Keratinocyte (primary cell): ENCODE results near the gene N4BP2. TPM values are rescaled to one million over a fixed set of nuclear protein-coding genes. Genes with fewer than 3 reads are reported as not detected.

Source experiments
- DNase-seq: peaks from one replicate; pipeline ENCODE4 v3.0.0-alpha.2; 2011; ENCODE audit warnings: low read depth, missing footprints, low spot score
- FAIRE-seq: peaks from 2 replicates; lab custom pipeline; 2011; peaks lifted over from hg19 to GRCh38; lab: Jason Lieb, UNC
- H2AFZ ChIP-seq: 2 replicates; pipeline ENCODE4 v1.6.0; 2012; ENCODE audit warnings: low read length, control low read depth, inconsistent platforms; ENCODE audit not compliant: control insufficient read depth
- H3K27ac ChIP-seq: 2 replicates; pipeline ENCODE4 v1.5.1; 2011; ENCODE audit warnings: low read length; ENCODE audit not compliant: control insufficient read depth, insufficient read depth
- H3K27me3 ChIP-seq: 3 replicates; pipeline ENCODE4 v1.6.0; 2011; ENCODE audit warnings: low read length; ENCODE audit not compliant: control insufficient read depth, insufficient read depth; ENCODE audit errors: extremely low read depth
- H3K36me3 ChIP-seq, 2 experiments: 2 replicates in 1 of 2; 3 replicates in 1 of 2; pipeline ENCODE4 v1.5.1; 2011; ENCODE audit warnings: low read length in 2 of 2, mild to moderate bottlenecking in 1 of 2; ENCODE audit not compliant: control insufficient read depth in 2 of 2, insufficient read depth in 2 of 2; ENCODE audit errors: extremely low read depth in 1 of 2
- H3K4me1 ChIP-seq: 3 replicates; pipeline ENCODE4 v1.5.1; 2011; ENCODE audit warnings: low read length; ENCODE audit not compliant: control insufficient read depth, insufficient read depth; ENCODE audit errors: extremely low read depth
- H3K4me2 ChIP-seq: 3 replicates; pipeline ENCODE4 v1.6.0; 2011; ENCODE audit warnings: low read depth, low read length; ENCODE audit not compliant: control insufficient read depth, insufficient read depth; ENCODE audit errors: extremely low read depth
- H3K4me3 ChIP-seq, 3 experiments: fragments of 200-600 bp in 1 of 3; sonication (generic) in 1 of 3; 2 replicates in 2 of 3; 3 replicates in 1 of 3; pipeline ENCODE4 v1.5.1; 2011 to 2016; ENCODE audit warnings: low read length in 3 of 3, mild to moderate bottlenecking in 3 of 3, control low read depth in 2 of 3, inconsistent platforms in 1 of 3, low read depth in 1 of 3, mixed read lengths in 1 of 3, mixed run types in 1 of 3, moderate library complexity in 1 of 3; ENCODE audit not compliant: control insufficient read depth in 2 of 3, insufficient read depth in 2 of 3; ENCODE audit errors: extremely low read depth in 1 of 3
- H3K79me2 ChIP-seq: 2 replicates; pipeline ENCODE4 v1.6.0; 2012; ENCODE audit warnings: low read length; ENCODE audit not compliant: control insufficient read depth, insufficient read depth
- H3K9ac ChIP-seq: 3 replicates; pipeline ENCODE4 v1.6.0; 2011; ENCODE audit warnings: low read length; ENCODE audit not compliant: control insufficient read depth, insufficient read depth; ENCODE audit errors: extremely low read depth
- H3K9me1 ChIP-seq: 3 replicates; pipeline ENCODE4 v1.6.0; 2011; ENCODE audit warnings: low read length; ENCODE audit not compliant: control insufficient read depth, insufficient read depth; ENCODE audit errors: extremely low read depth
- H3K9me3 ChIP-seq: 2 replicates; pipeline ENCODE4 v1.5.1; 2012; ENCODE audit warnings: low read depth, low read length; ENCODE audit not compliant: control insufficient read depth
- H4K20me1 ChIP-seq: 3 replicates; pipeline ENCODE4 v1.6.0; 2011; ENCODE audit warnings: low read length; ENCODE audit not compliant: control insufficient read depth, insufficient read depth; ENCODE audit errors: extremely low read depth
- EZH2 ChIP-seq: IDR thresholded peaks from one replicate; pipeline ENCODE4 v1.6.1; 2012; ENCODE audit warnings: inconsistent platforms, mild to moderate bottlenecking, low read length, moderate library complexity
- dilution Hi-C: fragments of 300-500 bp; cut with MboI; formaldehyde crosslinking; loops from one replicate; pipeline ENCODE4 v1.7.0; 2020; ENCODE audit warnings: low sequenced_read_pairs; ENCODE audit not compliant: extremely low pct_ligation_motif_present
- polyA plus RNA-seq, 5 experiments: library from polyadenylated mRNA; depleted of rRNA in 3 of 5; stranded (reverse) in 3 of 5; stranded (forward) in 1 of 5; unstranded in 1 of 5; fragments of >200 nt; gene quantifications; 1 replicate in 1 of 5; 2 replicates in 3 of 5; 3 replicates in 1 of 5; pipeline versions ENCODE4 v1.2.1 to v1.2.3, GENCODE V29; 2011 to 2012; ENCODE audit warnings: missing spikeins in 2 of 5, low read depth in 1 of 5, low replicate concordance in 1 of 5
- TF ChIP-seq, protein P1 (sequence below), 3 experiments: IDR thresholded peaks in 1 of 3; conservative IDR thresholded peaks in 1 of 3; optimal IDR thresholded peaks in 1 of 3; 2 replicates in 2 of 3; 3 replicates in 1 of 3; pipeline versions ENCODE3 to v1.5.1; 2011; ENCODE audit warnings: low read length in 3 of 3, mild to moderate bottlenecking in 3 of 3, moderate library complexity in 2 of 3, control low read depth in 1 of 3, inconsistent platforms in 1 of 3; ENCODE audit not compliant: insufficient read depth in 2 of 3; ENCODE audit errors: extremely low read depth in 1 of 3

N4BP2 gene
- polyA plus RNA-seq, 1 donor (not counting 4 experiments of a cell fraction or from before 2014, with no cell fraction given): 2.7 TPM

DNA sequence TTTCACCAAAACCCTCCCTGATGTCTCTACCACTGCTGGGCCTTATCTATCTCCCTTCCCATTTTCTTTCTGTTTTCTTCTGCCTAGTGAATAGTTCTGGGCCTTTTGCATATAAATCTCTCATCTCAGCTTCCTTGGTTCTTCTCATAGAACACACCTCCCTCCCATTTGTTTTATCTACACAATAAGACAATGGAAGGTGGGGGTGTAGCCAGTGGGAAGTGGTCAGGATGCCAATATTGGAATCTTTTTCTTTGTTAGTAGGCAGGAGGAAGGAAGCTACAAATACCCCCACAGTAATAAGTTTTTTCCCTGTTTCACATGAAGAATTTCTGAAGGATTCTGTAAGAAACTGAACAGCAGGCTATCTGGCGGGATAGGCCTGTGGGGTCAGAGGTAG is 109.3 kb downstream of the N4BP2 start:
- H3K9me1 ChIP-seq: no peaks in the 10 kb centered on the region
- DNase-seq (no peak), FAIRE-seq (no peak)
- no peak overlapping the region for H3K4me2 ChIP-seq
- H4K20me1 ChIP-seq: no peaks in the 10 kb centered on the region
- no peak overlapping the region for H2AFZ ChIP-seq
- H3K36me3 ChIP-seq: no peaks in the 10 kb centered on the region
- no peaks in the 10 kb centered on the region for H3K9me3 ChIP-seq
- TF ChIP-seq EZH2: no peak
- TF ChIP-seq, protein P1, sequence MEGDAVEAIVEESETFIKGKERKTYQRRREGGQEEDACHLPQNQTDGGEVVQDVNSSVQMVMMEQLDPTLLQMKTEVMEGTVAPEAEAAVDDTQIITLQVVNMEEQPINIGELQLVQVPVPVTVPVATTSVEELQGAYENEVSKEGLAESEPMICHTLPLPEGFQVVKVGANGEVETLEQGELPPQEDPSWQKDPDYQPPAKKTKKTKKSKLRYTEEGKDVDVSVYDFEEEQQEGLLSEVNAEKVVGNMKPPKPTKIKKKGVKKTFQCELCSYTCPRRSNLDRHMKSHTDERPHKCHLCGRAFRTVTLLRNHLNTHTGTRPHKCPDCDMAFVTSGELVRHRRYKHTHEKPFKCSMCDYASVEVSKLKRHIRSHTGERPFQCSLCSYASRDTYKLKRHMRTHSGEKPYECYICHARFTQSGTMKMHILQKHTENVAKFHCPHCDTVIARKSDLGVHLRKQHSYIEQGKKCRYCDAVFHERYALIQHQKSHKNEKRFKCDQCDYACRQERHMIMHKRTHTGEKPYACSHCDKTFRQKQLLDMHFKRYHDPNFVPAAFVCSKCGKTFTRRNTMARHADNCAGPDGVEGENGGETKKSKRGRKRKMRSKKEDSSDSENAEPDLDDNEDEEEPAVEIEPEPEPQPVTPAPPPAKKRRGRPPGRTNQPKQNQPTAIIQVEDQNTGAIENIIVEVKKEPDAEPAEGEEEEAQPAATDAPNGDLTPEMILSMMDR (optimal IDR thresholded peaks at IDR 0.05 in 1 of 3, IDR thresholded peaks at IDR 0.05 in 1 of 3, conservative IDR thresholded peaks at IDR 0.05 in 1 of 3; ENCODE audit: extremely low read depth in 1 of 3, insufficient read depth in 2 of 3, low read length in 3 of 3): no peak
- H3K79me2 ChIP-seq: no peaks in the 10 kb centered on the region
- H3K27me3 ChIP-seq: no peaks in the 10 kb centered on the region
- H3K4me3 ChIP-seq: no peak overlapping the region
- no peak overlapping the region for H3K27ac ChIP-seq
- dilution Hi-C loops: no loop called here
- no peak overlapping the region for H3K9ac ChIP-seq
- no peaks in the 10 kb centered on the region for H3K4me1 ChIP-seq

DNA sequence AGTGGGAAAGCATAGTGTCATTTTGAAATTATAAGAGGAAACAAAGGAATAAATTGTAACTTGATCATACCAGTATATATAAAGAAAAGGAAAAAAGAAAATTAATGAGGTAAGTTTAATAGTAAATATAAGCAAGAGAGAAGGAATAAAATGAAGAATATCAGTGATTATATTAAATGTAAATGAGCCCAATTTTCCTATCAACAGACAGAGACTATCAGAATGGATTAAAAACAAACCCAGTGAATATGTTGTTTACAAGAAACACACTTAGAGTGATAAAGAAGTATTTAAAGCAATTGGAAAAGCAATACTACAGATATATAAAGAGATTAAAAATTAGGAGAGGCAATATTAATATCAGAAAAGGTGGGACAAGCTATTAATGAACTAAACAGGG is 111.4 kb downstream of the N4BP2 start:
- FAIRE-seq (no peak), DNase-seq (no peak)
- Histone ChIP-seq H3K9me1 (no peaks in the 10 kb centered on the region), H3K4me1 (no peaks in the 10 kb centered on the region), H3K27me3 (no peaks in the 10 kb centered on the region), H4K20me1 (no peaks in the 10 kb centered on the region), H3K79me2 (no peaks in the 10 kb centered on the region), H3K9ac (no peak overlapping the region), H3K4me2 (no peak overlapping the region), H3K9me3 (no peaks in the 10 kb centered on the region), H3K4me3 (no peak overlapping the region), H3K27ac (no peak overlapping the region), H2AFZ (no peak overlapping the region), H3K36me3 (no peaks in the 10 kb centered on the region)
- TF ChIP-seq, protein P1 (optimal IDR thresholded peaks at IDR 0.05 in 1 of 3, IDR thresholded peaks at IDR 0.05 in 1 of 3, conservative IDR thresholded peaks at IDR 0.05 in 1 of 3; ENCODE audit: extremely low read depth in 1 of 3, insufficient read depth in 2 of 3, low read length in 3 of 3): no peak
- no peak for TF ChIP-seq EZH2
- dilution Hi-C loops: no loop called here
